ENCODE measurements around the gene XIST.
"Not testable (repeated sequence)": the region's sequence is repeated elsewhere in the genome, so short reads cannot be mapped to it uniquely, and the experiment has no call there.

GRCh38 chrX:73892515-73893090 is 40.1 kb upstream of the XIST start:
- TF ChIP-seq, protein P1, sequence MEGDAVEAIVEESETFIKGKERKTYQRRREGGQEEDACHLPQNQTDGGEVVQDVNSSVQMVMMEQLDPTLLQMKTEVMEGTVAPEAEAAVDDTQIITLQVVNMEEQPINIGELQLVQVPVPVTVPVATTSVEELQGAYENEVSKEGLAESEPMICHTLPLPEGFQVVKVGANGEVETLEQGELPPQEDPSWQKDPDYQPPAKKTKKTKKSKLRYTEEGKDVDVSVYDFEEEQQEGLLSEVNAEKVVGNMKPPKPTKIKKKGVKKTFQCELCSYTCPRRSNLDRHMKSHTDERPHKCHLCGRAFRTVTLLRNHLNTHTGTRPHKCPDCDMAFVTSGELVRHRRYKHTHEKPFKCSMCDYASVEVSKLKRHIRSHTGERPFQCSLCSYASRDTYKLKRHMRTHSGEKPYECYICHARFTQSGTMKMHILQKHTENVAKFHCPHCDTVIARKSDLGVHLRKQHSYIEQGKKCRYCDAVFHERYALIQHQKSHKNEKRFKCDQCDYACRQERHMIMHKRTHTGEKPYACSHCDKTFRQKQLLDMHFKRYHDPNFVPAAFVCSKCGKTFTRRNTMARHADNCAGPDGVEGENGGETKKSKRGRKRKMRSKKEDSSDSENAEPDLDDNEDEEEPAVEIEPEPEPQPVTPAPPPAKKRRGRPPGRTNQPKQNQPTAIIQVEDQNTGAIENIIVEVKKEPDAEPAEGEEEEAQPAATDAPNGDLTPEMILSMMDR (tag by site-specific recombination; IDR thresholded peaks at IDR 0.05), result not testable (repeated sequence)
- TF ChIP-seq ZNF777 (tag by site-specific recombination; IDR thresholded peaks at IDR 0.05; ENCODE audit: borderline replicate concordance); ZNF416 (tag by site-specific recombination; IDR thresholded peaks at IDR 0.05); ATF2 (tag by site-specific recombination; IDR thresholded peaks at IDR 0.05; ENCODE audit: low read depth); ZNF600 (tag by site-specific recombination; IDR thresholded peaks at IDR 0.05); ZFP69B (tag by site-specific recombination; IDR thresholded peaks at IDR 0.05): not testable (repeated sequence)
